ENCODE data around the gene ATP11A. TPM values are rescaled to one million over a fixed set of nuclear protein-coding genes. Genes with fewer than 3 reads are reported as not detected.

ATP11A gene
- total RNA-seq, 1 experiment from 2014 or later, result 65.3 TPM

- peaks cover 0 to 12% of the 10 kb centered on the region in 2 experiments; a peak in 3 of 5 replicates for H3K9me3 Mint-ChIP-seq
- H2AK5ac ChIP-seq (ENCODE audit: insufficient read length, low read length), result no peak overlapping the region
- H3K27me3 Mint-ChIP-seq (ENCODE audit: low read depth), result no peaks in the 10 kb centered on the region
- H4K5ac ChIP-seq (ENCODE audit: insufficient read length, low read depth, low read length), result no peak overlapping the region
- no peak overlapping the region for H4K8ac ChIP-seq (replicated peaks; ENCODE audit: insufficient read length, low read depth, low read length)
- H3K4me2 ChIP-seq (ENCODE audit: insufficient read depth, insufficient read length, low read length), result no peak overlapping the region
- no peaks in the 10 kb centered on the region for H3K79me1 ChIP-seq (ENCODE audit: insufficient read depth, low read depth, low read length, poor library complexity, severe bottlenecking)
- no peaks in the 10 kb centered on the region for H3K23me2 ChIP-seq (ENCODE audit: insufficient read length, low read depth, low read length, poor library complexity, severe bottlenecking)
- peaks cover 48 to 65% (median 59%) of the 10 kb centered on the region in 3 experiments for H3K36me3 Mint-ChIP-seq (ENCODE audit: insufficient read depth in 1 of 3, low read depth in 3 of 3)
- no peak overlapping the region for H3K56ac ChIP-seq (ENCODE audit: insufficient read length, low read depth, low read length)
- no peak overlapping the region for H2BK12ac ChIP-seq (ENCODE audit: insufficient read length, low read depth, low read length)
- no peak overlapping the region for H2BK120ac ChIP-seq (ENCODE audit: low read depth, low read length, poor library complexity, severe bottlenecking)
- H3K4ac ChIP-seq (ENCODE audit: low read depth, low read length), result no peak overlapping the region
- H4K20me1 ChIP-seq (ENCODE audit: control insufficient read depth, insufficient read depth, insufficient read length), result no peaks in the 10 kb centered on the region
- DNase-seq, result no peak
- H3K4me1 Mint-ChIP-seq, result peaks cover 7 to 8% of the 10 kb centered on the region in 2 experiments
- no peak overlapping the region for H2BK5ac ChIP-seq (ENCODE audit: insufficient read length, low read length)
- no peaks in the 10 kb centered on the region for H3K4me1 ChIP-seq (ENCODE audit: insufficient read depth, low read length)
- no peak overlapping the region for H3K27ac ChIP-seq (ENCODE audit: insufficient read length, low read depth, low read length)
- no peak overlapping the region for H2BK20ac ChIP-seq (ENCODE audit: low read depth, low read length, poor library complexity, severe bottlenecking)
- H2AFZ ChIP-seq (ENCODE audit: low read length), result no peak overlapping the region
- H3K4me3 Mint-ChIP-seq, result no peak overlapping the region
- no peak overlapping the region; a peak in 1 of 7 replicates for H3K27ac Mint-ChIP-seq
- no peaks in the 10 kb centered on the region for H3K27me3 ChIP-seq (ENCODE audit: insufficient read depth, low read length)
- TF ChIP-seq, protein P1, sequence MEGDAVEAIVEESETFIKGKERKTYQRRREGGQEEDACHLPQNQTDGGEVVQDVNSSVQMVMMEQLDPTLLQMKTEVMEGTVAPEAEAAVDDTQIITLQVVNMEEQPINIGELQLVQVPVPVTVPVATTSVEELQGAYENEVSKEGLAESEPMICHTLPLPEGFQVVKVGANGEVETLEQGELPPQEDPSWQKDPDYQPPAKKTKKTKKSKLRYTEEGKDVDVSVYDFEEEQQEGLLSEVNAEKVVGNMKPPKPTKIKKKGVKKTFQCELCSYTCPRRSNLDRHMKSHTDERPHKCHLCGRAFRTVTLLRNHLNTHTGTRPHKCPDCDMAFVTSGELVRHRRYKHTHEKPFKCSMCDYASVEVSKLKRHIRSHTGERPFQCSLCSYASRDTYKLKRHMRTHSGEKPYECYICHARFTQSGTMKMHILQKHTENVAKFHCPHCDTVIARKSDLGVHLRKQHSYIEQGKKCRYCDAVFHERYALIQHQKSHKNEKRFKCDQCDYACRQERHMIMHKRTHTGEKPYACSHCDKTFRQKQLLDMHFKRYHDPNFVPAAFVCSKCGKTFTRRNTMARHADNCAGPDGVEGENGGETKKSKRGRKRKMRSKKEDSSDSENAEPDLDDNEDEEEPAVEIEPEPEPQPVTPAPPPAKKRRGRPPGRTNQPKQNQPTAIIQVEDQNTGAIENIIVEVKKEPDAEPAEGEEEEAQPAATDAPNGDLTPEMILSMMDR (conservative IDR thresholded peaks at IDR 0.05), result no peak
- H2BK15ac ChIP-seq (ENCODE audit: low read depth, low read length), result no peak overlapping the region
- no peak overlapping the region for H3K18ac ChIP-seq (ENCODE audit: insufficient read length, low read depth, low read length)
- H4K91ac ChIP-seq (ENCODE audit: insufficient read length, low read depth, low read length), result no peak overlapping the region
- H3T11ph ChIP-seq (ENCODE audit: low read length), result no peak overlapping the region
- no peaks in the 10 kb centered on the region for H3K79me2 ChIP-seq (ENCODE audit: insufficient read depth, low read length)
- WGBS (ENCODE audit: extremely low coverage, insufficient read length, low lambda C conversion rate), result no CpG with 5 or more reads among the region's 14 CpGs
- no peak overlapping the region for H3K14ac ChIP-seq (ENCODE audit: insufficient read depth, low read length)
- no peaks in the 10 kb centered on the region for H3K9me3 ChIP-seq (ENCODE audit: control insufficient read depth, low read depth, low read length)
- H3K9ac ChIP-seq (ENCODE audit: extremely low read depth, insufficient read length, low read length), result no peak overlapping the region
- no peak overlapping the region for H3K23ac ChIP-seq (ENCODE audit: insufficient read length, low read depth, low read length)
Observed at GRCh38 chr13:112810608-112811007, 120.8 kb downstream of the ATP11A start.

Data from H9 (cell line).